Vagina (tissue), 2 donors: ENCODE results near the gene TPCN2.

Experiments
- CTCF ChIP-seq, 3 experiments: fragments of 450-650 bp in 2 of 3; fragments of 200-600 bp in 1 of 3; sonication (generic) in 1 of 3; IDR thresholded peaks; one replicate each; pipeline ENCODE4 v1.5.1; 2017 to 2019; ENCODE audit warnings: antibody characterized with exemption in 3 of 3, mild to moderate bottlenecking in 2 of 3, moderate library complexity in 2 of 3
- POLR2A ChIP-seq, 2 donors: fragments of 450-650 bp; IDR thresholded peaks; one replicate each; pipeline ENCODE4 v1.6.1; 2017; ENCODE audit warnings: antibody characterized with exemption in 2 of 2, mild to moderate bottlenecking in 2 of 2, moderate library complexity in 2 of 2
- POLR2AphosphoS5 ChIP-seq, 2 donors: sonication (generic); formaldehyde crosslinking; IDR thresholded peaks; one replicate each; pipeline ENCODE4 v1.9.0; 2017; ENCODE audit warnings: antibody characterized with exemption in 2 of 2, mild to moderate bottlenecking in 2 of 2, low read depth in 1 of 2; ENCODE audit not compliant: insufficient read depth in 1 of 2

DNA sequence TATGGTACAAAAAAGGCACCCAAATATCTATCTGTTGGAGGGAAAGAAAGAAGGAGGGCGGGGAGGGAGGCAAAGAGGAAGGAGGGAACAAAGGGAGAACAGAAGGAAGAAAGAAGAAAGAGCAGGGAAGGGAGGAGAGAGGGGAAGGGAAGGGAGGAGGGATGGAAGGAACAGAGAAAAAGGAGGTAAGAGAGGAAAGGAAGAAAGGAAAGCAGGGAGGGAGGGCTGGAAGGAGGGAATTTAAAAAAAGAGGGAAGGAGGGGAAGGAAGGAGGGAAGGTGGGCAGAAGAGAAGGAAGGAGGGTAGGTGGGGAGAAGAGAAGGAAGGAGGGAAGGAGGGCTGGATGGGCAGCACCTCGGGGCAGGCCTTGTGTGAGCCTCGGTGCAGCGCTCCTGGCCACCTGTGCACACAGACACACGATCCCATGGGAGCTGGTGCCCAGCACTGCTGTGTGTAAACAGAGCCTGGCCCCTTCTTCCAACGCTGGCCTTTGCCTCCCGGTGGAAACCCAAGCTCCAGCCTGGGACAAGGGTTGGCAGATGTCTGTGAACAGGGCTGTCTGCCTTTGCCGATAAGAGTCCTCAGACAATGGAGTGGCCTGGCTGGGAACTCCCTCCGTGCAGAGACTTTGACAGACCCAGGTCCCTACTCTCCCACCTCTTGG is 130.2 kb downstream of the TPCN2 start:
- TF ChIP-seq CTCF (IDR thresholded peaks at IDR 0.05) (no peak), POLR2A (IDR thresholded peaks at IDR 0.05) (no peak), POLR2AphosphoS5 (IDR thresholded peaks at IDR 0.05; ENCODE audit: insufficient read depth in 1 of 2, low read depth in 1 of 2) (no peak)
